Nephron progenitor cell (in vitro differentiated cells): Measurements from ENCODE around the gene PTPRD.

Source experiments
- DNase-seq: peaks from one replicate; pipeline ENCODE4 v3.0.0; 2021
- H3K27ac Mint-ChIP-seq: 2 replicates; pipeline ENCODE4 v1.8.0; 2021; ENCODE audit warnings: mild to moderate bottlenecking, moderate library complexity, mixed read lengths
- H3K27me3 Mint-ChIP-seq: 2 replicates; pipeline ENCODE4 v1.8.0; 2021; ENCODE audit warnings: mild to moderate bottlenecking, low read depth, mixed read lengths; ENCODE audit not compliant: poor library complexity
- H3K36me3 Mint-ChIP-seq: 2 replicates; pipeline ENCODE4 v1.8.0; 2021; ENCODE audit warnings: low read depth, mixed read lengths
- H3K4me1 Mint-ChIP-seq: 2 replicates; pipeline ENCODE4 v1.8.0; 2021; ENCODE audit warnings: mixed read lengths
- H3K4me3 Mint-ChIP-seq: 2 replicates; pipeline ENCODE4 v1.8.0; 2021; ENCODE audit warnings: mild to moderate bottlenecking, moderate library complexity, mixed read lengths
- H3K9me3 Mint-ChIP-seq: 2 replicates; pipeline ENCODE4 v1.8.0; 2021; ENCODE audit warnings: mild to moderate bottlenecking, moderate library complexity, mixed read lengths
- CTCF ChIP-seq: fragments of 200-600 bp; sonication (generic); IDR thresholded peaks from 2 replicates; pipeline ENCODE4 v1.5.0; 2021; ENCODE audit warnings: antibody characterized with exemption

The PTPRD gene

GRCh38 chr9:8651070-8651845 lies 1961.5 kb downstream of the PTPRD start:
- DNase-seq, result no peak

DNA sequence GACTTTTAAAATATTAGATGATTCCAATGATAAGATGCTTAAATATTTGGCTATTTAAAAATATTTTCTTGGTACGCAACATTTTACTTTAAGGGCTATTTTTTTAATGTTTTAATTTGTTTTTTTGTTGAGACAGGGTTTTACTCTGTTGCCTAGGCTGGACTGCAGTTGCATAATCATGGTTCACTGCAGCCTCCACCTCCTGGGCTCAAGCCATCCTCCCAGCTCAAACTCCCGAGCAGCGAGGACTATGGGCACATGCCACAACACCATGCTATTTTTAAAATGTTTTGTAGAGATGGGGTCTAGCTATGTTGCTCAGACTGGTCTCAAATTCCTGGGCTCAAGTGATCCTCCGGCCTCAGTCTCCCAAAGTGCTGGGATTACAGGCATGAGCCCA lies 1963.0 kb downstream of the PTPRD start:
- DNase-seq, result no peak
- no peak overlapping the region for H3K27ac Mint-ChIP-seq
- H3K9me3 Mint-ChIP-seq, result no peaks in the 10 kb centered on the region
- peaks cover 27% of the 10 kb centered on the region for H3K4me1 Mint-ChIP-seq
- no peaks in the 10 kb centered on the region for H3K27me3 Mint-ChIP-seq
- H3K36me3 Mint-ChIP-seq, result no peaks in the 10 kb centered on the region
- no peak for TF ChIP-seq CTCF
- no peak overlapping the region for H3K4me3 Mint-ChIP-seq

More at GRCh38 chr9:8651070-8651845, 1961.5 kb downstream of the PTPRD start:
- no peak overlapping the region for H3K4me3 Mint-ChIP-seq
- H3K9me3 Mint-ChIP-seq, result no peaks in the 10 kb centered on the region
- H3K27ac Mint-ChIP-seq, result no peak overlapping the region
- no peaks in the 10 kb centered on the region for H3K36me3 Mint-ChIP-seq
- H3K27me3 Mint-ChIP-seq, result no peaks in the 10 kb centered on the region
- peaks cover 27% of the 10 kb centered on the region for H3K4me1 Mint-ChIP-seq
- TF ChIP-seq CTCF, result no peak

DNA sequence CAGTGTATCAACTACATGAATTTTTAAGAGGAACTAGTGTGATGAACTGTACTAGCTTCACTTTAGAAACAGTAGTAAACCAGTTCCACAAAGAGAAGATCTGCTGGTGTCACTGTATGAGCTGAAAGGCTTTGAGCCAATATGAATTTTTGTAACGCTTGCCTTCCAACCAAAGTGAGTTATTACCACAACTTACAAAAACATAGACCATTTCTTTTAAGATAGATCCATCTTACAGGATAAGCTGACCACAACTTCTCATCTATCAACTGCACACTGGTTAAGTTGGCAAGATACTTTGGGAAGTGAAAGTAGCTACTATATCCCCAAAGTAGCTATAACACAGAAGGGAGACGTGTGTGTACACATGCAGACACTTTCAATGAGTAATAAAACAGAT lies 1963.6 kb downstream of the PTPRD start:
- H3K4me3 Mint-ChIP-seq, result no peak overlapping the region
- no peak for TF ChIP-seq CTCF
- DNase-seq, result no peak
- H3K27ac Mint-ChIP-seq, result no peak overlapping the region
- H3K27me3 Mint-ChIP-seq, result no peaks in the 10 kb centered on the region
- peaks cover 25% of the 10 kb centered on the region for H3K4me1 Mint-ChIP-seq
- H3K36me3 Mint-ChIP-seq, result peaks cover 2% of the 10 kb centered on the region
- no peaks in the 10 kb centered on the region for H3K9me3 Mint-ChIP-seq

DNA sequence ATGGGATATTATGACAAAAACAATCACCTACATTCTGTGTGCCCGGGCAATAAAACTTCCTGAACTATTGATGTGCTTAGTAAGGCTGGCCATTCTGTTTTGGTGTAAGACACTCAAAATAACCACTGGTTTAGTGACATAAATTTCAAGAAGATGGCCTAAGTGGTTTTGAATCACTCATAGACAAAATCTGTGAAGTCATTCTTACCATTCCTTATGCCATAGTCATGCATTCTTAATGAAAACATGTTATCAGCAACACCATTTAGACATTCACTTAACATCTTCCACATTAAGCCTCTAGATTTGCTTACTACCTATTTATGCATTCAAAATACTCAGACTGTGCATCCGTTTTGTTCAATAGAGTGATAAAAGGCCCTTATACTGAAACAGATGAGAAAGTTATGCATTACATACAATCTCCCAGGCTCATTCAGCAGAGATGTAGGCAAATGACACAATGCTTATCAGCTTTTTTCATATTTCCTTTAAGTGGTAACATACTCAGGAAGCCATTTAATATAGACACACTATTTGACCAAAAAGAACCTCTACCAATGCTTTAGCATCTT lies 1964.4 kb downstream of the PTPRD start:
- no peaks in the 10 kb centered on the region for H3K9me3 Mint-ChIP-seq
- DNase-seq, result no peak
- H3K36me3 Mint-ChIP-seq, result peaks cover 4% of the 10 kb centered on the region
- no peak for TF ChIP-seq CTCF
- no peak overlapping the region for H3K27ac Mint-ChIP-seq
- no peak overlapping the region for H3K4me3 Mint-ChIP-seq
- no peaks in the 10 kb centered on the region for H3K27me3 Mint-ChIP-seq
- H3K4me1 Mint-ChIP-seq, result peaks cover 17% of the 10 kb centered on the region

- H3K36me3 Mint-ChIP-seq, result peaks cover 4% of the 10 kb centered on the region
- no peak overlapping the region for H3K4me3 Mint-ChIP-seq
- no peaks in the 10 kb centered on the region for H3K9me3 Mint-ChIP-seq
- no peaks in the 10 kb centered on the region for H3K27me3 Mint-ChIP-seq
- no peak overlapping the region for H3K27ac Mint-ChIP-seq
- DNase-seq, result no peak
- peaks cover 14% of the 10 kb centered on the region for H3K4me1 Mint-ChIP-seq
- no peak for TF ChIP-seq CTCF
Measured at GRCh38 chr9:8647824-8648223, 1965.0 kb downstream of the PTPRD start.

- Mint-ChIP-seq H3K36me3 (peaks cover 8% of the 10 kb centered on the region), H3K4me1 (no peaks in the 10 kb centered on the region), H3K9me3 (no peaks in the 10 kb centered on the region), H3K27ac (no peak overlapping the region), H3K4me3 (no peak overlapping the region), H3K27me3 (no peaks in the 10 kb centered on the region)
- no peak for DNase-seq
- no peak for TF ChIP-seq CTCF
Measured at GRCh38 chr9:8644571-8644970, 1968.2 kb downstream of the PTPRD start.
